ENCODE data around the gene EVC2. TPM values are rescaled to one million over a fixed set of nuclear protein-coding genes. Genes with fewer than 3 reads are reported as not detected.

EVC2 gene
- total and polyA plus RNA-seq, 12 donors, result 0.66 to 3.4 (median 1.7) TPM

GRCh38 chr4:5524446-5525299 lies 183.7 kb downstream of the EVC2 start:
- WGBS, 4 donors, result 37 to 53% (median 50%) methylated on average over 5 of the region's 5 CpGs
- intact Hi-C loops (cut with DNase I), result no loop called here
- Histone ChIP-seq H3K27me3 (no peaks in the 10 kb centered on the region), H3K9me3 (replicated peaks in 1 of 3) (no peaks in the 10 kb centered on the region), H3K27ac (no peak overlapping the region), H3K36me3 (replicated peaks in 1 of 2) (no peaks in the 10 kb centered on the region), H3K4me1 (replicated peaks in 1 of 2) (peaks cover 0 to 11% of the 10 kb centered on the region in 2 donors), H3K4me3 (no peak overlapping the region)
- peak; percentile 37 to 84 (median 48) for DNase-seq
- TF ChIP-seq CTCF (IDR thresholded peaks at IDR 0.05), result no peak
- peak in 1 of 2 donors; percentile 12 for TF ChIP-seq POLR2A (IDR thresholded peaks at IDR 0.05)

GRCh38 chr4:5517372-5517771 lies 191.0 kb downstream of the EVC2 start:
- intact Hi-C loops (cut with DNase I), result no loop called here

GRCh38 chr4:5515646-5516045 lies 192.7 kb downstream of the EVC2 start:
- Histone ChIP-seq H3K9me3 (replicated peaks in 1 of 3) (no peaks in the 10 kb centered on the region), H3K27me3 (no peaks in the 10 kb centered on the region), H3K27ac (no peak overlapping the region), H3K36me3 (replicated peaks in 1 of 2) (no peaks in the 10 kb centered on the region), H3K4me1 (replicated peaks in 1 of 2) (no peaks in the 10 kb centered on the region), H3K4me3 (no peak overlapping the region)
- no peak for DNase-seq
- TF ChIP-seq POLR2A (IDR thresholded peaks at IDR 0.05), result no peak
- TF ChIP-seq CTCF (IDR thresholded peaks at IDR 0.05), result no peak
- intact Hi-C loops (cut with DNase I), result no loop called here

More at GRCh38 chr4:5517372-5517771, 191.0 kb downstream of the EVC2 start:
- Histone ChIP-seq H3K27me3 (no peaks in the 10 kb centered on the region), H3K27ac (no peak overlapping the region), H3K4me3 (no peak overlapping the region), H3K36me3 (replicated peaks in 1 of 2) (no peaks in the 10 kb centered on the region), H3K9me3 (replicated peaks in 1 of 3) (no peaks in the 10 kb centered on the region), H3K4me1 (replicated peaks in 1 of 2) (no peaks in the 10 kb centered on the region)
- TF ChIP-seq POLR2A (IDR thresholded peaks at IDR 0.05) (no peak), CTCF (IDR thresholded peaks at IDR 0.05) (no peak)
- WGBS, 4 donors, result 70 to 94% (median 84%) methylated on average over 4 of the region's 4 CpGs
- no peak for DNase-seq

Other genes with a start within 250 kb of the EVC2 start
- 10 to 100 TPM in 6 of 9 donors, 1 to 10 TPM in 3; 3.6 to 23.7 (median 15.5) TPM for gene EVC, start 2.6 kb upstream of the EVC2 start, total RNA-seq
- gene EVC, start 2.6 kb upstream of the EVC2 start, polyA plus RNA-seq, result 1 to 10 TPM; 1.0 to 5.3 (median 4.3) TPM
- gene CRMP1, start 184.5 kb upstream of the EVC2 start, total RNA-seq, result 10 to 100 TPM in 1 of 9 donors, 1 to 10 TPM in 4, under 1 TPM in 4; 0.18 to 17.7 (median 1.1) TPM
- 1 to 10 TPM; 4.8 to 9.3 (median 8.4) TPM for gene CRMP1, start 184.5 kb upstream of the EVC2 start, polyA plus RNA-seq